ENCODE data around the gene PSMD11. TPM values are rescaled to one million over a fixed set of nuclear protein-coding genes. Genes with fewer than 3 reads are reported as not detected.
A peak's percentile ranks its signal among the peaks of the same experiment; 100 is the strongest.

Gene PSMD11
- total and polyA plus RNA-seq, 2 of the 13 experiments (the other 11 are each of a cell fraction or from before 2014, with no cell fraction given) = 69.8 to 152 TPM

GRCh38 chr17:32486111-32486700 is 41.9 kb downstream of the PSMD11 start (continued):
- TF ChIP-seq ZNF639 (CRISPR knock-in tag; conservative IDR thresholded peaks at IDR 0.05) = no peak
- peak; percentile 88 for TF ChIP-seq AGO2 (optimal IDR thresholded peaks at IDR 0.05; ENCODE audit: low read depth, low read length)
- no peak for TF ChIP-seq SKI (IDR thresholded peaks at IDR 0.05; ENCODE audit: partially characterized antibody)
- TF ChIP-seq ARNT2 (CRISPR knock-in tag; IDR thresholded peaks at IDR 0.05; ENCODE audit: low read depth) = peak; percentile 96
- TF ChIP-seq KAT2B (IDR thresholded peaks at IDR 0.05; ENCODE audit: borderline replicate concordance, low read depth, low read length) = no peak
- no peak for TF ChIP-seq ZNF609 (CRISPR knock-in tag; IDR thresholded peaks at IDR 0.05; ENCODE audit: borderline replicate concordance)
- TF ChIP-seq PTBP1 (IDR thresholded peaks at IDR 0.05; ENCODE audit: low read depth, low read length, poor library complexity, severe bottlenecking) = no peak
- TF ChIP-seq AKAP8 (CRISPR knock-in tag; IDR thresholded peaks at IDR 0.05) = peak; percentile 20; the same call in 1 of the 2 replicates
- no peak for TF ChIP-seq ATF5 (CRISPR knock-in tag; IDR thresholded peaks at IDR 0.05; ENCODE audit: low read depth)
- TF ChIP-seq PRDM10 (CRISPR knock-in tag; IDR thresholded peaks at IDR 0.05; ENCODE audit: low read depth) = no peak
- no peak for TF ChIP-seq PPARG (CRISPR knock-in tag; conservative IDR thresholded peaks at IDR 0.05)
- TF ChIP-seq ZFP41 (CRISPR knock-in tag; IDR thresholded peaks at IDR 0.05; ENCODE audit: borderline replicate concordance) = no peak
- no peak for TF ChIP-seq RELA (CRISPR knock-in tag; IDR thresholded peaks at IDR 0.05)
- TF ChIP-seq ZNF788 (CRISPR knock-in tag; IDR thresholded peaks at IDR 0.05; ENCODE audit: borderline replicate concordance) = peak; percentile 64; the same call in 1 of the 2 replicates
- no peak for TF ChIP-seq NR2C2 (CRISPR knock-in tag; IDR thresholded peaks at IDR 0.05; ENCODE audit: borderline replicate concordance)
- no peak for TF ChIP-seq HNRNPH1 (optimal IDR thresholded peaks at IDR 0.05; ENCODE audit: low read depth, low read length)
- TF ChIP-seq SYNCRIP (IDR thresholded peaks at IDR 0.05; ENCODE audit: insufficient read depth, low read depth, low read length) = no peak
- no peak for TF ChIP-seq ETV6 (CRISPR knock-in tag; conservative IDR thresholded peaks at IDR 0.05)
- no peak; the same call in 1 of the 2 replicates for TF ChIP-seq ZNF616 (CRISPR knock-in tag; IDR thresholded peaks at IDR 0.05; ENCODE audit: low read depth)
